OCI-LY7 (cell line): Measurements from ENCODE around the gene ECI1.

ENCODE experiments used
- CTCF ChIP-seq: fragments of 200-600 bp; sonication (generic); conservative IDR thresholded peaks from 2 replicates; pipeline ENCODE4 v1.5.1; 2014; ENCODE audit warnings: mild to moderate bottlenecking, antibody characterized with exemption, low read length, moderate library complexity, mixed read lengths
- EZH2phosphoT487 ChIP-seq: fragments of 200-600 bp; sonication (generic); IDR thresholded peaks from 2 replicates; pipeline ENCODE4 v1.6.1; 2018; ENCODE audit warnings: low read depth, borderline replicate concordance, mild to moderate bottlenecking, mixed run types, antibody characterized with exemption, low read length, moderate library complexity, mixed read lengths

GRCh38 chr16:2235695-2236336 is 15.6 kb downstream of the ECI1 start:
- TF ChIP-seq CTCF, result no peak
- no peak for TF ChIP-seq EZH2phosphoT487
